Right ventricle myocardium superior (tissue), 1 donor: ENCODE results near the gene SLC7A7. TPM values are rescaled to one million over a fixed set of nuclear protein-coding genes. Genes with fewer than 3 reads are reported as not detected.
"Not testable (repeated sequence)": the region's sequence is repeated elsewhere in the genome, so short reads cannot be mapped to it uniquely, and the experiment has no call there.

Source experiments
- ATAC-seq: fragments of 200-7000 bp; cut with Tn5 transposase; one replicate; pipeline ENCODE4 v1.9.1; 2020; ENCODE audit warnings: mild to moderate bottlenecking; ENCODE audit not compliant: poor library complexity
- DNase-seq: peaks from one replicate; pipeline ENCODE4 v3.0.0-alpha.2; 2020
- intact Hi-C: fragments of 100-400 bp; cut with DNase I; formaldehyde crosslinking; loops from one replicate; pipeline ENCODE4 v1.11.2; 2022
- total RNA-seq: library from RNA; stranded (reverse); fragmentation: NEBNext Ultra II Directional; extraction: Animal tissue kit (Norgen Biotek cat#: 25700); gene quantifications from one replicate; pipeline ENCODE4 v1.2.1, GENCODE V29; 2021
- donor health status: DM: no; HTN: yes; CAD: no; lungs with severe emphysema.

SLC7A7 gene
- total RNA-seq, 1 donor from 2014 or later, result 4.6 TPM

GRCh38 chr14:22737052-22737451, 78.2 kb downstream of the SLC7A7 start:
- ATAC-seq, result no peak
- intact Hi-C loops, result no loop called here
- no peak for DNase-seq

- intact Hi-C loops, ATAC-seq, DNase-seq: not testable (repeated sequence)
Measured at GRCh38 chr14:22736384-22736783, 78.9 kb downstream of the SLC7A7 start.

- DNase-seq, result no peak
- ATAC-seq, result no peak
- intact Hi-C loops, result no loop called here
Measured at GRCh38 chr14:22735096-22735495, 80.1 kb downstream of the SLC7A7 start.

GRCh38 chr14:22733829-22734228, 81.4 kb downstream of the SLC7A7 start:
- no peak for DNase-seq
- intact Hi-C loops, result no loop called here
- ATAC-seq, result no peak

- DNase-seq, ATAC-seq, intact Hi-C loops: not testable (repeated sequence)
Measured at GRCh38 chr14:22732062-22732461, 83.2 kb downstream of the SLC7A7 start.

GRCh38 chr14:22726012-22726411, 89.2 kb downstream of the SLC7A7 start:
- DNase-seq, result no peak
- ATAC-seq, result no peak
- intact Hi-C loops, result no loop called here

GRCh38 chr14:22725374-22725773, 89.9 kb downstream of the SLC7A7 start:
- DNase-seq, ATAC-seq, intact Hi-C loops: not testable (repeated sequence)

GRCh38 chr14:22724847-22725246, 90.4 kb downstream of the SLC7A7 start:
- intact Hi-C loops, ATAC-seq, DNase-seq: not testable (repeated sequence)

GRCh38 chr14:22723815-22724214, 91.4 kb downstream of the SLC7A7 start:
- ATAC-seq (no peak), DNase-seq (no peak)
- intact Hi-C loops, result no loop called here

Other genes with a start within 250 kb of the SLC7A7 start
- 124 TPM for gene DAD1, start 226.2 kb downstream of the SLC7A7 start, total RNA-seq
- 19.7 TPM for gene ABHD4, start 217.1 kb downstream of the SLC7A7 start, total RNA-seq
- gene OR6J1, start 171.1 kb downstream of the SLC7A7 start, total RNA-seq, result not detected
- gene OXA1L, start 48.7 kb downstream of the SLC7A7 start, total RNA-seq, result 164 TPM
- gene MRPL52, start 14.5 kb upstream of the SLC7A7 start, total RNA-seq, result 110 TPM
- 22.5 TPM for gene MMP14, start 21.1 kb upstream of the SLC7A7 start, total RNA-seq
- 50.8 TPM for gene LRP10, start 56.3 kb upstream of the SLC7A7 start, total RNA-seq
- not detected for gene REM2, start 67.8 kb upstream of the SLC7A7 start, total RNA-seq
- gene RBM23, start 103.7 kb upstream of the SLC7A7 start, total RNA-seq, result 37.8 TPM
- 50.2 TPM for gene PRMT5, start 113.9 kb upstream of the SLC7A7 start, total RNA-seq
- gene HAUS4, start 141.7 kb upstream of the SLC7A7 start, total RNA-seq, result 16.4 TPM
- gene AJUBA, start 167.1 kb upstream of the SLC7A7 start, total RNA-seq, result 10.9 TPM
- gene C14orf93, start 194.7 kb upstream of the SLC7A7 start, total RNA-seq, result 5.5 TPM
- gene PSMB5, start 219.5 kb upstream of the SLC7A7 start, total RNA-seq, result 129 TPM
- gene PSMB11, start 226.8 kb upstream of the SLC7A7 start, total RNA-seq, result not detected
- 1.6 TPM for gene CDH24, start 242.1 kb upstream of the SLC7A7 start, total RNA-seq